OCI-LY1 (cell line): ENCODE data around the gene A1BG.

ENCODE experiments used
- EZH2 ChIP-seq: fragments of 200-600 bp; sonication (generic), shearing (Covaris generic); IDR thresholded peaks from 2 replicates; pipeline ENCODE4 v1.8.0; 2017; ENCODE audit warnings: borderline replicate concordance, mixed run types, mild to moderate bottlenecking, antibody characterized with exemption, low read length, moderate library complexity, mixed read lengths
- TF ChIP-seq, protein P1 (sequence below): fragments of 200-600 bp; sonication (generic), shearing (Covaris generic); IDR thresholded peaks from 2 replicates; pipeline ENCODE4 v1.5.1; 2017; ENCODE audit warnings: mild to moderate bottlenecking, antibody characterized with exemption, low read length, moderate library complexity, mixed read lengths

DNA sequence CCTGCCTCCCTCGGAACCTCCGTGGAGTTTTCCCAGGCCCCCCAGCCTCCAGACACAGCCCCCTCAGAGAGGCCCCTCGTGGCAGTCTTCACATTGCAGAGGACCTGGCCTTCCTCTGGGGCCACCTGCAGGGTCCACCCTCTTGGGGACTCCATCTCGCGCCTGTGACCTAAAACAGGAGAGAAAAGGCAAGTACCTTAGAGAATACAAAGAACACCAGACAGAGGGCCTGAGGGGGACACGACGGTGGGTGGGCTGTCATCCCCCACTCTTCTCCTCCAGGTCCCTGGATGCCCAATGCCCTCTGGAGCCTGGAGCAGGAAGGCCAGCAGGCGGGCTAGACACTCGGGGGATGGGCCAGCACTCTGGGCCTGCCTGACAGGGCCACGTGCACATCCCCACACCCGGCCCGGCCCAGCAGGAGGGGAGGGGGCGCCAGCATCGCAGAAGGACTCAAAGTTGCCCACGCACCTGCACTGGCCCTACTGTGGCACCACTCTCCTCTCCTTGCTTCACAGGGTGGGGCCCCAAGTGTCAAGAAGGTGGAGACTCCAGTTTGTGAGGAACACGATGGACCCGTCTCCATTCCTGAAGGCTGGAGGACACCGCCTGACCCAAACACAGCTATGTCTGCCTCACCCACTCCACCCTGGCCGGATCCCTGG lies 4.3 kb upstream of the A1BG start:
- TF ChIP-seq, protein P1, sequence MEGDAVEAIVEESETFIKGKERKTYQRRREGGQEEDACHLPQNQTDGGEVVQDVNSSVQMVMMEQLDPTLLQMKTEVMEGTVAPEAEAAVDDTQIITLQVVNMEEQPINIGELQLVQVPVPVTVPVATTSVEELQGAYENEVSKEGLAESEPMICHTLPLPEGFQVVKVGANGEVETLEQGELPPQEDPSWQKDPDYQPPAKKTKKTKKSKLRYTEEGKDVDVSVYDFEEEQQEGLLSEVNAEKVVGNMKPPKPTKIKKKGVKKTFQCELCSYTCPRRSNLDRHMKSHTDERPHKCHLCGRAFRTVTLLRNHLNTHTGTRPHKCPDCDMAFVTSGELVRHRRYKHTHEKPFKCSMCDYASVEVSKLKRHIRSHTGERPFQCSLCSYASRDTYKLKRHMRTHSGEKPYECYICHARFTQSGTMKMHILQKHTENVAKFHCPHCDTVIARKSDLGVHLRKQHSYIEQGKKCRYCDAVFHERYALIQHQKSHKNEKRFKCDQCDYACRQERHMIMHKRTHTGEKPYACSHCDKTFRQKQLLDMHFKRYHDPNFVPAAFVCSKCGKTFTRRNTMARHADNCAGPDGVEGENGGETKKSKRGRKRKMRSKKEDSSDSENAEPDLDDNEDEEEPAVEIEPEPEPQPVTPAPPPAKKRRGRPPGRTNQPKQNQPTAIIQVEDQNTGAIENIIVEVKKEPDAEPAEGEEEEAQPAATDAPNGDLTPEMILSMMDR = no peak
- TF ChIP-seq EZH2 = no peak
